ENCODE data around the gene PDZD4.

The PDZD4 gene

DNA sequence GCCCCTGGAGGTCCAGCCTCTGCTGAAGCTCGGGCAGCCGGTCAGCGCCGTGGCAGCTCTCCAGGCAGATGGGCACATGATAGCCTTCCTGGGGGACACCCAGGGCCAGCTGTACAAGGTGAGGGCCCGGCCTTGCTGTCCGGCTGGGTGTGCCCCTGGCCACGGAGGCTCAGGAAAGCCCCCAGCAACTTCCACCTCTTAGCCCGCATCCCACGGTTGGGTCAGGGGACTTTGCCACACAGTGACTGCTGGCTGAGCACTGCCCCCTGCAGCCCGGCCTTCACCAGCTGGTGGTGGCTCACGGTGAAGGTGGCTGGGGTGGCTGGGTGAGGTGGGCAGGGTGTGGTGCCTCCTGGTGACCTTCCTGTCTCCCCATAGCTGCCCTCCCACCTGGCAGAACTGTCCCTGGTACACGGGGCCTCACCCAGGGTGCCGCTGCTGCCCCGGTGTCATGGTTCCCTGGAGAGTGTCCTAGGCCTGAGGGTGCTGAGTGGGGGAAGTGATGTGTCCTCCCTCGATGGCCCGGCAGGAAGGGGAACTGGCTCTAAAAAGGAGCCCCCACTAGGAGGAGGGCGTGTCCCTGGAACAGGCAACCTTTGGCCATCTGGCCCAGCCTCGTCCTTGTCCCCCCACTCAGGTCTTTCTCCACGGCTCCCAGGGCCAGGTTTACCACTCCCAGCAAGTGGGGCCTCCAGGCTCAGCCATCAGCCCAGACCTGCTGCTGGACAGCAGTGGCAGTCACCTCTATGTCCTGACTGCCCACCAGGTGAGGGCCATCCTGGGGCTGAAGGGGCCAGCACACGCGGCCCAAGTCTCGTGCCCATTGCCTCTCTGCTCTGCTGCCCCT, 61.8 kb downstream of the PDZD4 start:
- Histone ChIP-seq H3K36me3 (ENCODE audit: low read depth) (no peaks in the 10 kb centered on the region), H3K4me3 (ENCODE audit: severe bottlenecking) (no peak overlapping the region), H3K27me3 (ENCODE audit: insufficient read depth, poor library complexity, severe bottlenecking) (no peaks in the 10 kb centered on the region), H3K9me3 (ENCODE audit: severe bottlenecking) (no peaks in the 10 kb centered on the region), H3K27ac (ENCODE audit: poor library complexity, severe bottlenecking) (no peak overlapping the region), H3K4me1 (ENCODE audit: insufficient read depth, poor library complexity, severe bottlenecking) (no peaks in the 10 kb centered on the region)
- ATAC-seq (ENCODE audit: low read depth) (no peak), DNase-seq (ENCODE audit: low spot score) (no peak)
- TF ChIP-seq, protein P1, sequence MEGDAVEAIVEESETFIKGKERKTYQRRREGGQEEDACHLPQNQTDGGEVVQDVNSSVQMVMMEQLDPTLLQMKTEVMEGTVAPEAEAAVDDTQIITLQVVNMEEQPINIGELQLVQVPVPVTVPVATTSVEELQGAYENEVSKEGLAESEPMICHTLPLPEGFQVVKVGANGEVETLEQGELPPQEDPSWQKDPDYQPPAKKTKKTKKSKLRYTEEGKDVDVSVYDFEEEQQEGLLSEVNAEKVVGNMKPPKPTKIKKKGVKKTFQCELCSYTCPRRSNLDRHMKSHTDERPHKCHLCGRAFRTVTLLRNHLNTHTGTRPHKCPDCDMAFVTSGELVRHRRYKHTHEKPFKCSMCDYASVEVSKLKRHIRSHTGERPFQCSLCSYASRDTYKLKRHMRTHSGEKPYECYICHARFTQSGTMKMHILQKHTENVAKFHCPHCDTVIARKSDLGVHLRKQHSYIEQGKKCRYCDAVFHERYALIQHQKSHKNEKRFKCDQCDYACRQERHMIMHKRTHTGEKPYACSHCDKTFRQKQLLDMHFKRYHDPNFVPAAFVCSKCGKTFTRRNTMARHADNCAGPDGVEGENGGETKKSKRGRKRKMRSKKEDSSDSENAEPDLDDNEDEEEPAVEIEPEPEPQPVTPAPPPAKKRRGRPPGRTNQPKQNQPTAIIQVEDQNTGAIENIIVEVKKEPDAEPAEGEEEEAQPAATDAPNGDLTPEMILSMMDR (IDR thresholded peaks at IDR 0.05; ENCODE audit: poor library complexity, severe bottlenecking) = no peak

DNA sequence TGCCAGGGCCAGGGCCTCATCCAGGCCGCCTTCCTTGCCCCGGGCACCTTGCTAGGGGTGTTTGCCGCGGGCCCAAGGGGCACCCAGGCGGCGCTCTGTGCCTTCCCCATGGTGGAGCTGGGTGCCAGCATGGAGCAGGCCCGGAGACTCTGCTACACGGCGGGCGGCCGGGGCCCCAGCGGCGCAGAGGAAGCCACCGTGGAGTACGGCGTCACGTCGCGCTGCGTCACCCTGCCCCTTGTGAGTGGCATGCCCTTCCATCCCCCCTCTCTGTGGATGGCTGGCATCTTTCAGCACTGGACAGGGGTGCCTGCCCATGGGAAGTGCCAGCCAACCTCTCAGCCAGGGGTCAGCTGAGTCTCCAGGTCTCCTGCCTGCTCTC, 62.7 kb downstream of the PDZD4 start:
- H3K36me3 ChIP-seq (ENCODE audit: low read depth) = no peaks in the 10 kb centered on the region
- TF ChIP-seq, protein P1 (IDR thresholded peaks at IDR 0.05; ENCODE audit: poor library complexity, severe bottlenecking) = no peak
- no peak for DNase-seq (ENCODE audit: low spot score)
- no peaks in the 10 kb centered on the region for H3K4me1 ChIP-seq (ENCODE audit: insufficient read depth, poor library complexity, severe bottlenecking)
- H3K27ac ChIP-seq (ENCODE audit: poor library complexity, severe bottlenecking) = no peak overlapping the region
- no peak overlapping the region for H3K4me3 ChIP-seq (ENCODE audit: severe bottlenecking)
- no peaks in the 10 kb centered on the region for H3K27me3 ChIP-seq (ENCODE audit: insufficient read depth, poor library complexity, severe bottlenecking)
- H3K9me3 ChIP-seq (ENCODE audit: severe bottlenecking) = no peaks in the 10 kb centered on the region
- ATAC-seq (ENCODE audit: low read depth) = no peak

DNA sequence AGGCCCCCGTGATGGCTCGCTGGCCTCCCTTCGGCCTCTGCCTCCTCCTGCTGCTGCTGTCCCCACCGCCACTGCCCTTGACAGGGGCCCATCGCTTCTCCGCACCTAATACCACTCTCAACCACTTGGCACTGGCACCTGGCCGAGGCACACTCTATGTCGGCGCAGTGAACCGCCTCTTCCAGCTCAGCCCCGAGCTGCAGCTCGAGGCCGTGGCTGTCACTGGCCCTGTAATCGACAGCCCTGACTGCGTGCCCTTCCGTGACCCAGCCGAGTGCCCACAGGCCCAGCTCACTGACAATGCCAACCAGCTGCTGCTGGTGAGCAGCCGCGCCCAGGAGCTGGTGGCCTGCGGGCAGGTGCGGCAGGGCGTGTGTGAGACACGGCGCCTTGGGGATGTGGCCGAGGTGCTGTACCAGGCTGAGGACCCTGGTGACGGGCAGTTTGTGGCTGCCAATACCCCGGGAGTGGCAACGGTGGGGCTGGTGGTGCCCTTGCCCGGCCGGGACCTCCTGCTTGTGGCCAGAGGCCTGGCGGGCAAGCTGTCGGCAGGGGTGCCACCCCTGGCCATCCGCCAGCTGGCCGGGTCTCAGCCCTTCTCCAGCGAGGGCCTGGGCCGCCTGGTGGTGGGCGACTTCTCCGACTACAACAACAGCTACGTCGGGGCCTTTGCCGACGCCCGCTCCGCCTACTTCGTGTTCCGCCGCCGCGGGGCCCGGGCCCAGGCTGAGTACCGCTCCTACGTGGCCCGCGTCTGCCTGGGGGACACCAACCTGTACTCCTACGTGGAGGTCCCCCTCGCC, 63.3 kb downstream of the PDZD4 start:
- Histone ChIP-seq H3K9me3 (ENCODE audit: severe bottlenecking) (no peaks in the 10 kb centered on the region), H3K27ac (ENCODE audit: poor library complexity, severe bottlenecking) (peak overlapping the region; percentile 75), H3K4me3 (ENCODE audit: severe bottlenecking) (no peak overlapping the region), H3K4me1 (ENCODE audit: insufficient read depth, poor library complexity, severe bottlenecking) (no peaks in the 10 kb centered on the region), H3K27me3 (ENCODE audit: insufficient read depth, poor library complexity, severe bottlenecking) (no peaks in the 10 kb centered on the region), H3K36me3 (ENCODE audit: low read depth) (no peaks in the 10 kb centered on the region)
- DNase-seq (ENCODE audit: low spot score) (peak; percentile 43), ATAC-seq (ENCODE audit: low read depth) (no peak)
- TF ChIP-seq, protein P1 (IDR thresholded peaks at IDR 0.05; ENCODE audit: poor library complexity, severe bottlenecking) = no peak

DNA sequence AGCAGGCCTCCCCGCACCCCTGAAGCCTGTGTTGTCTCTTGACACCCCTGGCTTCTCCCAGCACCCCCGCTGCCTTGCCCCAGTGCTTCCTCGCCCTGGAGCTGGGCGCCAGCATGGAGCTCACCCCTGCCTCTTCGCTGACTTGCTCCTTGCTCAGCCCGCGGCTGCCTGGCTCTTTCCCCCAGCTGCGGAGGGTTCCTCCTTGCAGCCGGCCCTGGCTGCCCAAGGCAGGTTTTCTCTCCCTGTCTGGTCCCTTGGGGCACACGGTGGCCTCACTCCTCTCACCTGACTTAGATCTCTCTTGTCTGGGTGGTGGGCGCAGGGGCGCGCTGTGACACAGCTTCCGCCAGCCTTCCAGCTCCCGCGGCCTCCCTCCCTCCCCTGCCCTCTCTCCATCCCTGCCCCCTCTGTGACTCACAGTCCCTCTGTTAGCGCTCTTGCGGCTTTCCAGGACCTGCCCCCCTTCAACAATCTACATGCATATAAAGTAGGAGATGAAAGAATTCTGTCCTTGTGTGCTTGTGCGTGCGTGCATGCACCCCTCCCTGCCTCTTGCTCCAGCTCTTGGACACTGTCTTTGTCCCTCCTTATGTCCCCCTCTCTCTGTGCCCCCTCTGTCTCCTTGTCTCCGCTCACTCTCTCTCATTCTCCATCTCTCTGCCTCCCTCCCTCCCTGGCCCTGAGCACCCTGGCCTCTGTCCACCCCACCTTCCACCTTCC, 64.1 kb downstream of the PDZD4 start:
- peak; percentile 56 for DNase-seq (ENCODE audit: low spot score)
- H3K27me3 ChIP-seq (ENCODE audit: insufficient read depth, poor library complexity, severe bottlenecking) = no peaks in the 10 kb centered on the region
- peak overlapping the region; percentile 75 for H3K27ac ChIP-seq (ENCODE audit: poor library complexity, severe bottlenecking)
- ATAC-seq (ENCODE audit: low read depth) = peak; percentile 71
- H3K9me3 ChIP-seq (ENCODE audit: severe bottlenecking) = no peaks in the 10 kb centered on the region
- TF ChIP-seq, protein P1 (IDR thresholded peaks at IDR 0.05; ENCODE audit: poor library complexity, severe bottlenecking) = no peak
- no peaks in the 10 kb centered on the region for H3K36me3 ChIP-seq (ENCODE audit: low read depth)
- peak overlapping the region; percentile 31 for H3K4me3 ChIP-seq (ENCODE audit: severe bottlenecking)
- no peaks in the 10 kb centered on the region for H3K4me1 ChIP-seq (ENCODE audit: insufficient read depth, poor library complexity, severe bottlenecking)

Data from RWPE2 (cell line).